Measurements from ENCODE around the gene SLC25A41. TPM values are rescaled to one million over a fixed set of nuclear protein-coding genes. Genes with fewer than 3 reads are reported as not detected.

The SLC25A41 gene
- total and polyA plus RNA-seq, 9 of the 15 experiments (the other 6 are each of a cell fraction or from before 2014, with no cell fraction given): 0.08 to 4.2 (median 1.6) TPM

GRCh38 chr19:6460099-6460884, 26.7 kb upstream of the SLC25A41 start (continued):
- no peak for TF ChIP-seq TFE3 (CRISPR knock-in tag; IDR thresholded peaks at IDR 0.05)
- TF ChIP-seq NCOA4 (IDR thresholded peaks at IDR 0.05; ENCODE audit: partially characterized antibody): no peak
- no peak for TF ChIP-seq IRF9 (tag; IDR thresholded peaks at IDR 0.05)
- no peak for TF ChIP-seq TAF9B (IDR thresholded peaks at IDR 0.05; ENCODE audit: partially characterized antibody)
- peak; percentile 32; the same call in 1 of the 2 replicates for TF ChIP-seq RBFOX2 (IDR thresholded peaks at IDR 0.05; ENCODE audit: low read depth, low read length)
- TF ChIP-seq ARNT (IDR thresholded peaks at IDR 0.05): 0 out of 4 replicates have a peak, but pooled peaks have one; percentile 49 to 50
- no peak for TF ChIP-seq HOXB6 (CRISPR knock-in tag; IDR thresholded peaks at IDR 0.05; ENCODE audit: borderline replicate concordance)
- no peak for TF ChIP-seq MXI1 (IDR thresholded peaks at IDR 0.05; ENCODE audit: low read depth, low read length)
- TF ChIP-seq CHD7 (IDR thresholded peaks at IDR 0.05; ENCODE audit: low read depth, low read length): no peak
- TF ChIP-seq CHD1 (IDR thresholded peaks at IDR 0.05; ENCODE audit: low read length): no peak
- TF ChIP-seq ZNF347 (CRISPR knock-in tag; IDR thresholded peaks at IDR 0.05; ENCODE audit: low read depth): no peak
- no peak for TF ChIP-seq ZFP30 (CRISPR knock-in tag; IDR thresholded peaks at IDR 0.05; ENCODE audit: borderline replicate concordance)
- 0 out of 2 replicates have a peak, but pooled peaks have one; percentile 53 for TF ChIP-seq PHF21A (IDR thresholded peaks at IDR 0.05; ENCODE audit: borderline replicate concordance, low read depth)
